K562 (cell line): Measurements from ENCODE around the gene SLC16A13. TPM values are rescaled to one million over a fixed set of nuclear protein-coding genes. Genes with fewer than 3 reads are reported as not detected.
"Not testable (repeated sequence)": the region's sequence is repeated elsewhere in the genome, so short reads cannot be mapped to it uniquely, and the experiment has no call there.

Experiments used
- BHLHE40 ChIP-seq: IDR thresholded peaks from 2 replicates; pipeline ENCODE4 v1.6.1; 2011; ENCODE audit warnings: low read length, improper control_type of control experiment
- C11orf30 ChIP-seq: fragments of 450-650 bp; IDR thresholded peaks from 2 replicates; pipeline ENCODE4 v1.6.1; 2016; ENCODE audit warnings: low read depth, mild to moderate bottlenecking
- CBFA2T2 ChIP-seq: fragments of 450-650 bp; conservative IDR thresholded peaks from 2 replicates; pipeline ENCODE4 v1.6.1; 2017; ENCODE audit warnings: mild to moderate bottlenecking
- CREM ChIP-seq: IDR thresholded peaks from 2 replicates; pipeline ENCODE4 v1.6.1; 2014; ENCODE audit warnings: antibody characterized with exemption, low read depth
- CTBP1 ChIP-seq: fragments of 450-650 bp; IDR thresholded peaks from 2 replicates; pipeline ENCODE4 v1.6.1; 2016; ENCODE audit warnings: borderline replicate concordance
- MAFG ChIP-seq: fragments of 450-650 bp; conservative IDR thresholded peaks from 2 replicates; pipeline ENCODE4 v1.6.1; 2016; ENCODE audit warnings: missing genetic modification characterization, missing compliant biosample characterization
- MAZ ChIP-seq, 2 experiments: fragments of 450-650 bp in 1 of 2; sonication (generic) in 1 of 2; formaldehyde crosslinking; IDR thresholded peaks in 1 of 2; conservative IDR thresholded peaks in 1 of 2; 2 replicates each; pipeline versions ENCODE4 v1.4.0 to v1.5.0; 2020; ENCODE audit warnings: mild to moderate bottlenecking in 1 of 2, missing genetic modification reagents in 1 of 2
- PBX2 ChIP-seq, 2 experiments: IDR thresholded peaks in 1 of 2; conservative IDR thresholded peaks in 1 of 2; 2 replicates each; pipeline ENCODE4 v1.6.1; 2016; ENCODE audit warnings: low read depth in 2 of 2, mild to moderate bottlenecking in 1 of 2, missing compliant biosample characterization in 1 of 2, missing genetic modification characterization in 1 of 2, moderate library complexity in 1 of 2
- PKNOX1 ChIP-seq: fragments of 450-650 bp; IDR thresholded peaks from 2 replicates; pipeline ENCODE4 v1.6.1; 2016
- TOE1 ChIP-seq, 2 experiments: fragments of 450-650 bp in 1 of 2; sonication (generic) in 1 of 2; formaldehyde crosslinking in 1 of 2; IDR thresholded peaks; 2 replicates each; pipeline versions ENCODE4 v1.7.1 to v1.8.0; 2016 to 2022; ENCODE audit warnings: borderline replicate concordance in 2 of 2, mild to moderate bottlenecking in 2 of 2, antibody characterized with exemption in 1 of 2, inconsistent platforms in 1 of 2, low read depth in 1 of 2, missing genetic modification reagents in 1 of 2, moderate library complexity in 1 of 2
- USF1 ChIP-seq: sonication (generic); formaldehyde crosslinking; IDR thresholded peaks from 2 replicates; pipeline ENCODE4 v1.9.0; 2022; ENCODE audit warnings: mild to moderate bottlenecking, missing genetic modification reagents
- USF2 ChIP-seq: sonication (generic); formaldehyde crosslinking; IDR thresholded peaks from 2 replicates; pipeline ENCODE4 v1.5.0; 2020; ENCODE audit warnings: missing genetic modification reagents
- ZFX ChIP-seq: sonication (generic); formaldehyde crosslinking; IDR thresholded peaks from 2 replicates; pipeline ENCODE4 v1.8.0; 2022; ENCODE audit warnings: mild to moderate bottlenecking, missing genetic modification reagents, moderate library complexity
- ZNF316 ChIP-seq: fragments of 450-650 bp; IDR thresholded peaks from 2 replicates; pipeline ENCODE4 v1.6.1; 2016
- polyA plus RNA-seq, 8 experiments: library from polyadenylated mRNA; depleted of rRNA in 4 of 8; stranded (reverse) in 5 of 8; unstranded in 3 of 8; fragments of >200 nt; fragmentation: Nextera tagmentation in 2 of 8; fragmentation: Illumina TruSeq in 1 of 8; extraction: Ambion mirVana in 2 of 8; extraction: Trizol in 1 of 8; gene quantifications; 2 replicates each; pipeline versions ENCODE4 v1.2.1 to v1.2.3, GENCODE V29; 2011 to 2014; ENCODE audit warnings: inconsistent platforms in 1 of 8, missing spikeins in 1 of 8
- total RNA-seq, 7 experiments: library from RNA; depleted of rRNA in 6 of 7; stranded (reverse); fragments of >200 nt in 6 of 7; fragmentation: Illumina TruSeq in 2 of 7; extraction: Trizol in 2 of 7; gene quantifications; 2 replicates each; pipeline versions ENCODE4 v1.2.1 to v1.2.3, GENCODE V29; 2011 to 2021; ENCODE audit warnings: low replicate concordance in 1 of 7

SLC16A13 gene
- total and polyA plus RNA-seq, 9 of the 15 experiments (the other 6 are each of a cell fraction or from before 2014, with no cell fraction given): 0.04 to 5.6 (median 0.87) TPM

DNA sequence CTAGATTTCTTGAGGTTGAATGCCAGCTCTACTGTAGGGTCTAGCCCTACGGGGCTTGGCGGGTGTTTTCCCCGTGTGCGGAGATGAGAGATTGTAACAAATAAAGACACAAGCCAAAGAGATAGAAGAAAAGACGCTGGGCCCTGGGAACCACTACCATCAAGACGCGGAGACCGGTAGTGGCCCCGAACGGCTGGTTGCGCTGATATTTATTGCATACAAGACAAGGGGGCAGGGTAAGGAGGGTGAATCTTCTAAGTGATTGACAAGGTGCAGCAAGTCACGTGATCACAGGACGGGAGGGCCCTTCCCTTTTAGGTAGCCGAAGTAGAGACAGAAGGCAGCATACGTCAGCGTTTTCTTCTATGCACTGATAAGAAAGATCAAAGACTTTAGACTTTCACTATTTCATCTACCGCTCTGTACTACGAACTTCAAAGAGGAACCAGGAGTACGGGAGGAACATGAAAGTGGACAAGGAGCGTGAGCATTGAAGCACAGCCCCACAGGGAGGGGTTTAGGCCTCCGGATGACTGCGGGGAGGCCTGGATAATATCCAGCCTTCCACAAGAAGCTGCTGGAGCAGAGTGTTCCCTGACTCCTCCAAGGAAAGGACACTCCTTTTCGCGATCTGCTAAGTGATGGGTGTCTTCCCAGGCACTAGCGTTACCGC is 11.0 kb downstream of the SLC16A13 start (continued):
- TF ChIP-seq MAFG: peak; percentile 73
- peak; percentile 88 for TF ChIP-seq C11orf30
- TF ChIP-seq ZNF316: peak; percentile 94
- peak; percentile 98 for TF ChIP-seq TOE1 (IDR thresholded peaks at IDR 0.05; ENCODE audit: borderline replicate concordance)
- not testable (repeated sequence) for TF ChIP-seq TOE1 (CRISPR knock-in tag; IDR thresholded peaks at IDR 0.05; ENCODE audit: borderline replicate concordance, low read depth); PBX2 (CRISPR knock-in tag; IDR thresholded peaks at IDR 0.05; ENCODE audit: low read depth)
- TF ChIP-seq MAZ (CRISPR knock-in tag; conservative IDR thresholded peaks at IDR 0.05 in 1 of 2, IDR thresholded peaks at IDR 0.05 in 1 of 2): 0 out of 4 replicates have a peak, but pooled peaks of 1 of the 2 experiments have one; percentile 13
- TF ChIP-seq CBFA2T2: peak; percentile 85
- peak; percentile 85 for TF ChIP-seq USF1 (CRISPR knock-in tag)
- TF ChIP-seq ZFX (CRISPR knock-in tag): peak; percentile 32; the same call in 1 of the 2 replicates
- TF ChIP-seq USF2 (CRISPR knock-in tag): peak; percentile 76
- TF ChIP-seq CTBP1: peak; percentile 24; the same call in 1 of the 2 replicates
- peak; percentile 94 for TF ChIP-seq PKNOX1
- TF ChIP-seq CREM: 0 out of 2 replicates have a peak, but pooled peaks have one; percentile 33
- peak; percentile 69 for TF ChIP-seq BHLHE40
- TF ChIP-seq PBX2 (tag; conservative IDR thresholded peaks at IDR 0.05; ENCODE audit: low read depth): peak; percentile 72
